Osteocyte (in vitro differentiated cells): Measurements from ENCODE around the gene PMP22. TPM values are rescaled to one million over a fixed set of nuclear protein-coding genes. Genes with fewer than 3 reads are reported as not detected.

Experiments used
- DNase-seq: peaks from one replicate; pipeline ENCODE4 v3.0.0; 2021; ENCODE audit warnings: mixed read lengths; ENCODE audit not compliant: unreplicated experiment; ENCODE audit errors: extremely low spot score
- H3K27ac Mint-ChIP-seq: one replicate; pipeline ENCODE4 v1.8.0; 2021; ENCODE audit warnings: mild to moderate bottlenecking, mixed read lengths; ENCODE audit not compliant: unreplicated experiment
- H3K27me3 Mint-ChIP-seq: one replicate; pipeline ENCODE4 v1.8.0; 2021; ENCODE audit warnings: mixed read lengths; ENCODE audit not compliant: unreplicated experiment
- H3K36me3 Mint-ChIP-seq: one replicate; pipeline ENCODE4 v1.8.0; 2021; ENCODE audit warnings: mixed read lengths; ENCODE audit not compliant: unreplicated experiment
- H3K4me1 Mint-ChIP-seq: one replicate; pipeline ENCODE4 v1.8.0; 2021; ENCODE audit warnings: mixed read lengths; ENCODE audit not compliant: unreplicated experiment
- H3K4me3 Mint-ChIP-seq: one replicate; pipeline ENCODE4 v1.8.0; 2021; ENCODE audit warnings: mild to moderate bottlenecking, moderate library complexity, mixed read lengths; ENCODE audit not compliant: unreplicated experiment
- H3K9me3 Mint-ChIP-seq: one replicate; pipeline ENCODE4 v1.8.0; 2021; ENCODE audit warnings: mixed read lengths; ENCODE audit not compliant: unreplicated experiment
- total RNA-seq: library from RNA; stranded (reverse); gene quantifications from 2 replicates; pipeline ENCODE4 v1.2.1, GENCODE V29; 2021
- TF ChIP-seq, protein P1 (sequence below): fragments of 200-600 bp; sonication (generic); IDR thresholded peaks from 2 replicates; pipeline ENCODE4 v1.5.0; 2021; ENCODE audit warnings: antibody characterized with exemption, mild to moderate bottlenecking, moderate library complexity

PMP22 gene
- total RNA-seq, 1 donor from 2014 or later: 188 TPM

DNA sequence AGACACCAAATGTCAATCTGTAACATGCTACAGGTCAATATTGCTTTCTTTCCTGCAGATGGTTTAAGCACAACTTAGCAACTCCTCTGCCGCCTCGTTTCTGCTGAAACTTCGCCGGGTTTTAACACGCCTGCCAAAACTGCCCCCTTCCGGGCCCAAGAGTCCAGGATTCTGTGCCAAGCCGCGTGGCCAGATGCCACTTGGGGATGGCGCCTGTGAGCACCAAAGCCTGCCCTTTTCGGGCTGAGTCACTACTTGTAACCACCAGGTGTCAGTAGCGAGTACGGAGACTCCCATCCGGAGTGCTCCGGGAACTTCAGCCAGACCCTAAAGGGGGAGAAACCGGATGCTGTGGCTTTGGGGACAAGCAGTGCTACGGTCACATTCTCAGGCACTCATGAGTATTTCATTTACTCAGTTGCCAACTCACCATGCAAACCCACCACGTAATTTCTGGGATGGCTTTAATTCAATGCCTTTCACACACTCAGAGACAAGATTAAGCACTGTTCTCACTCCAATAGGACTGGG, 7.8 kb downstream of the PMP22 start:
- TF ChIP-seq, protein P1, sequence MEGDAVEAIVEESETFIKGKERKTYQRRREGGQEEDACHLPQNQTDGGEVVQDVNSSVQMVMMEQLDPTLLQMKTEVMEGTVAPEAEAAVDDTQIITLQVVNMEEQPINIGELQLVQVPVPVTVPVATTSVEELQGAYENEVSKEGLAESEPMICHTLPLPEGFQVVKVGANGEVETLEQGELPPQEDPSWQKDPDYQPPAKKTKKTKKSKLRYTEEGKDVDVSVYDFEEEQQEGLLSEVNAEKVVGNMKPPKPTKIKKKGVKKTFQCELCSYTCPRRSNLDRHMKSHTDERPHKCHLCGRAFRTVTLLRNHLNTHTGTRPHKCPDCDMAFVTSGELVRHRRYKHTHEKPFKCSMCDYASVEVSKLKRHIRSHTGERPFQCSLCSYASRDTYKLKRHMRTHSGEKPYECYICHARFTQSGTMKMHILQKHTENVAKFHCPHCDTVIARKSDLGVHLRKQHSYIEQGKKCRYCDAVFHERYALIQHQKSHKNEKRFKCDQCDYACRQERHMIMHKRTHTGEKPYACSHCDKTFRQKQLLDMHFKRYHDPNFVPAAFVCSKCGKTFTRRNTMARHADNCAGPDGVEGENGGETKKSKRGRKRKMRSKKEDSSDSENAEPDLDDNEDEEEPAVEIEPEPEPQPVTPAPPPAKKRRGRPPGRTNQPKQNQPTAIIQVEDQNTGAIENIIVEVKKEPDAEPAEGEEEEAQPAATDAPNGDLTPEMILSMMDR: peak; percentile 93
- no peaks in the 10 kb centered on the region for H3K27me3 Mint-ChIP-seq
- H3K4me1 Mint-ChIP-seq: peaks cover 51% of the 10 kb centered on the region
- H3K4me3 Mint-ChIP-seq: peak overlapping the region; percentile 60
- peak overlapping the region; percentile 62 for H3K27ac Mint-ChIP-seq
- DNase-seq: peak; percentile 90
- H3K36me3 Mint-ChIP-seq: peaks cover 50% of the 10 kb centered on the region
- no peaks in the 10 kb centered on the region for H3K9me3 Mint-ChIP-seq

DNA sequence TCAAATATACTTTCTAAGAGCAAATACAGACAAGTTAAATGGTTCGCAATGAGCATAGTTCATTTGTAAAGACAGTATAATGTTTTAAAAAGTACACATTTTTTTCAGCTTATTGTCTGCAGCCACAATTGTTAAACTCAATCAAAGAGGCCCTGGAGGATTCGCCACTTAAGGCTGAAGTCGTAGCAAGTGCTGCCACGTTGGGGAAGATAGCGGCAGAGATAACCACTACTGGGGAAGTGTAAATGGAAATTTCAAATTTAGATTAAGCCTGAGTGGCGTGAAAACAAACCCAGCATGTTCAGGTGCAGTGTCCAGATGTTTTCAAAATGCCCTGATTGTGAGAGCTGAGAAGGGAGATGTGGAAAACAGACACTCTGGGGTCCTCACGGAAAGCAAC, 8.4 kb downstream of the PMP22 start:
- Mint-ChIP-seq H3K4me1 (peaks cover 51% of the 10 kb centered on the region), H3K27ac (no peak overlapping the region), H3K27me3 (no peaks in the 10 kb centered on the region), H3K9me3 (no peaks in the 10 kb centered on the region), H3K4me3 (peak overlapping the region; percentile 60), H3K36me3 (peaks cover 50% of the 10 kb centered on the region)
- DNase-seq: no peak
- TF ChIP-seq, protein P1: no peak

DNA sequence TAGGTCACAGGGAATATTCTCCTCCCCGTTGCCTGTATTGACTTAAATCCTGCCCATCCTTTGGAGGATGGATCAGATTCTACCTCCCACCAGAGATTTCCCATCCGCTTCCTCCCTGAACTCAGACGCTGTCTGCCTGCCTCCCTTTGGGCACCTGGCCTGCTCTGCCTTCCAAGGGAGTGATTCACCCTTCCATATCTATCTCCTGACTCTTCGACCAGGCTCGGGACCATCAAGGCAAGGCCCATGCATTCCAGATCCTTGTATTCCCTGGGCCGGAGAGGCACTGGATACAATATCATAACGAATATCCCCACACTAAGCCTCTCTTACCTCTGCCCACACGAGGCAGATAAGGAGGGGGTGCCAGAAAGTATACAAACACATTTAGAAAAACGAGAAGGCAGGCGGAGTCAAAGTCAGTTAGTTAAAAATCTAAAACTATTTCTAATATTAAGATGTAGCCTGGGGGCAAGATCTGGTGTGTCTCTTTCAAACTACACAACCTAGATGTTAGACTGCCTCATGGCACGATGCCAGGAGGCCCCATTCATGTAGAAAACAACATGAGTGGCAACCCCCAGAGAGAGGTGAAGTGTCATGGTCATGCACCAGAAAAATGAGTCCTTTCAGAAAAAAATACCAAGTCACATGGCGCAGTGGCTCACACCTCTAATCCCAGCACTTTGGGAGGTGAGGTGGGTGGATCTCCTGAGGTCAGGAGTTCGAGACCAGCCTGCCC, 9.2 kb downstream of the PMP22 start:
- Mint-ChIP-seq H3K27me3 (no peaks in the 10 kb centered on the region), H3K36me3 (peaks cover 50% of the 10 kb centered on the region), H3K4me3 (no peak overlapping the region), H3K4me1 (peaks cover 51% of the 10 kb centered on the region), H3K9me3 (no peaks in the 10 kb centered on the region), H3K27ac (no peak overlapping the region)
- TF ChIP-seq, protein P1: no peak
- DNase-seq: no peak

DNA sequence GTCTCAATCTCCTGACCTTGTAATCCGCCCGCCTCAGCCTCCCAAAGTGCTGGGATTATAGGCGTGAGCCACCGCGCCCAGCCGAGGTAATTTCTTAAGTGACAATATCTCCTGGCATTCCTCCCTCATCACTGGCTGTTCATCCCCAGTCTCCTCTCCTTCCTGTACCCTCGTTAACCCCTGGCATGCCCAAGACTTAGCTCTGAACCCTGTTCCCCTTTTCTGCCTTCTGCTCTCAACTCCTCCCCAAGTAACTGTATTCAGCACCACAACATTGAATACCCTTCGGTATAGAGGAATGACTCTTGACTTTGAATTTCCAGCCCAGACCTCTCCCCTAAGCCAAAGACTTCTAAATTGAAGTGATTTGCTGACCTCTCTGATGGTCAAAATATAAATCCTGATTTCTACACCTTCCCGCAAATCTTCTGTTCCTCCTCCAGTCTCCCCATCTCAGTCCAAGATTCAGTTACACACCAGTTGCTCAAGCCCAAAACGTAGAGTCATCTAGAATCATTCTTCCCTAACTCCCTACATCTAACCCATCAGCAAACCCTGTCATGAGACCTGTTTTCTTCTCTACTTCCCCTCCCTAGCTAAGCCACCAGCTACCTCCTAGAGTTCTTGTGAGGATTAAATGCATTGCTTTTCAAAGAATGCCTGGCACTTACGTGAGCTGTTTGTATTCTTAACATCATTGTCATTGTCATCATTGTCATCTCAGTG, 14.8 kb downstream of the PMP22 start:
- peaks cover 42% of the 10 kb centered on the region for H3K36me3 Mint-ChIP-seq
- H3K4me1 Mint-ChIP-seq: peaks cover 29% of the 10 kb centered on the region
- H3K9me3 Mint-ChIP-seq: no peaks in the 10 kb centered on the region
- peak; percentile 38 for DNase-seq
- no peaks in the 10 kb centered on the region for H3K27me3 Mint-ChIP-seq
- H3K4me3 Mint-ChIP-seq: no peak overlapping the region
- TF ChIP-seq, protein P1: no peak
- H3K27ac Mint-ChIP-seq: no peak overlapping the region

DNA sequence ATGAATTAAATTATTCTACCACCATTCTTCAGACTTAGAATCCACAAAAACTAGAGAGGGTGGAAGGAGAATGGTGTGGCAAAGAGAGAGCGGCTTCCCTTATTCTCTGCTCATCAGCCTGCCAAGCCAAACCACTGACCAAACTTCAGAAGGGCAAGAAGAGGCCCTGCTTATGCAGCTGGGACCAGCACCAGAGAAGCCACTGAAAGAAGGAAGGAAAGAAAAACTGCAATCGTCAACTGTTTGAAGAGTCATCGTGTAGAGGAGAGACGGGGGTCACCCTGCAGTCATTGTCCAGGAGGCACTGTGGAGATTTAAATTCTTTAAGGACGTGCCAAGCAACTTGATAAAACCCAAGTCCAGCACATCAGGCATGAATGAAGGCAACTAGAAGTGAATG, 15.6 kb downstream of the PMP22 start:
- no peaks in the 10 kb centered on the region for H3K9me3 Mint-ChIP-seq
- TF ChIP-seq, protein P1: no peak
- H3K4me3 Mint-ChIP-seq: no peak overlapping the region
- peak; percentile 27 for DNase-seq
- H3K36me3 Mint-ChIP-seq: peaks cover 41% of the 10 kb centered on the region
- H3K27ac Mint-ChIP-seq: no peak overlapping the region
- peaks cover 31% of the 10 kb centered on the region for H3K4me1 Mint-ChIP-seq
- no peaks in the 10 kb centered on the region for H3K27me3 Mint-ChIP-seq
